ENCODE results near the gene SYT7. TPM values are rescaled to one million over a fixed set of nuclear protein-coding genes. Genes with fewer than 3 reads are reported as not detected.

Gene SYT7
- total RNA-seq, 1 experiment from 2014 or later = 2.5 TPM

GRCh38 chr11:61556621-61557020 lies 24.3 kb downstream of the SYT7 start:
- intact Hi-C loops (cut with micrococcal nuclease; ENCODE audit: unreplicated experiment) = no loop called here
- H3K36me3 ChIP-seq (ENCODE audit: control insufficient read depth, insufficient read depth, low read length) = no peaks in the 10 kb centered on the region
- in situ Hi-C loops (cut with HindIII; ENCODE audit: low pct_unique_long_range_greater_than_20kb, low sequenced_read_pairs) = no loop called here
- H3K4me3 ChIP-seq (ENCODE audit: low read depth in 2 of 2, low read length in 2 of 2) = no peak overlapping the region
- DNase-seq (ENCODE audit: low read depth, low spot score) (no peak), ATAC-seq (no peak)
- H3K27ac ChIP-seq (ENCODE audit: low read length) = no peak overlapping the region
- ChIA-PET POLR2A (no interaction called here), CTCF (no interaction called here)
- H3K9me3 ChIP-seq (ENCODE audit: control insufficient read depth, insufficient read depth, low read depth, low read length) = no peaks in the 10 kb centered on the region
- peaks cover 10% of the 10 kb centered on the region for H3K4me1 ChIP-seq (ENCODE audit: control insufficient read depth, insufficient read depth, low read length)
- BruUV-seq (replicated peaks) = no TSS peak
- H3K27me3 ChIP-seq (ENCODE audit: control insufficient read depth, insufficient read depth, low read length) = peaks cover 2% of the 10 kb centered on the region; the same call in 1 of the 2 replicates
- TF ChIP-seq POLR2AphosphoS5 (IDR thresholded peaks at IDR 0.05; ENCODE audit: low read depth, low read length) (no peak), TCF7L2 (IDR thresholded peaks at IDR 0.05; ENCODE audit: low read depth, low read length) (no peak), CTCF (IDR thresholded peaks at IDR 0.05) (no peak), REST (IDR thresholded peaks at IDR 0.05; ENCODE audit: insufficient read depth in 1 of 2, low read depth in 2 of 2, low read length in 1 of 2) (no peak), SIN3A (IDR thresholded peaks at IDR 0.05; ENCODE audit: borderline replicate concordance, insufficient read depth, low read depth, low read length) (no peak)

DNA sequence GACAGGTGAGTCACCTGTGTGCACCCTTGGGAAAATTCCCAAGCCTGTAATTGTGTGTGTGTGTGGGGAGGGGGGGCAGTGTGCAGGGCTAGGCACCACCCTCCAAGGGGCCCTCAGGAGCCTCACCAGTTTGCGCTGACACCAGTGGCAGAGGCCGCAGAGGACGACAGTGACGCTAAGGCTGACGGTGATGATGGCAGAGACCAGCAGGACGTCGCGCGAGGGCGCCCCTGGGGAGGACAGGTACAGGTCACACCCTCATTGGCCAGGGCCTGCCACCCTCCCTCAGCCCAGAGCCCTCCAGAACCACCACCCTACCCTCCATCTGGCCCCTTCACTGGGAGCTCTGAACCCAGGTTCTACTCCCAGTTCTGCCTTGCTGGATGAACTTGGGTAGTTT lies 24.9 kb downstream of the SYT7 start:
- Histone ChIP-seq H3K27ac (ENCODE audit: low read length) (no peak overlapping the region), H3K9me3 (ENCODE audit: control insufficient read depth, insufficient read depth, low read depth, low read length) (no peaks in the 10 kb centered on the region), H3K4me3 (ENCODE audit: low read depth in 2 of 2, low read length in 2 of 2) (no peak overlapping the region), H3K36me3 (ENCODE audit: control insufficient read depth, insufficient read depth, low read length) (no peaks in the 10 kb centered on the region), H3K4me1 (ENCODE audit: control insufficient read depth, insufficient read depth, low read length) (peaks cover 11% of the 10 kb centered on the region), H3K27me3 (ENCODE audit: control insufficient read depth, insufficient read depth, low read length) (peaks cover 2% of the 10 kb centered on the region; the same call in 1 of the 2 replicates)
- peak; percentile 4; the same call in 1 of the 2 replicates for ATAC-seq
- in situ Hi-C loops (cut with HindIII; ENCODE audit: low pct_unique_long_range_greater_than_20kb, low sequenced_read_pairs) (no loop called here), intact Hi-C loops (cut with micrococcal nuclease; ENCODE audit: unreplicated experiment) (no loop called here)
- ChIA-PET POLR2A (no interaction called here), CTCF (no interaction called here)
- no TSS peak for BruUV-seq (replicated peaks)
- DNase-seq (ENCODE audit: low read depth, low spot score) = no peak
- TF ChIP-seq TCF7L2 (IDR thresholded peaks at IDR 0.05; ENCODE audit: low read depth, low read length) (no peak), SIN3A (IDR thresholded peaks at IDR 0.05; ENCODE audit: borderline replicate concordance, insufficient read depth, low read depth, low read length) (no peak), POLR2AphosphoS5 (IDR thresholded peaks at IDR 0.05; ENCODE audit: low read depth, low read length) (no peak), REST (IDR thresholded peaks at IDR 0.05; ENCODE audit: insufficient read depth in 1 of 2, low read depth in 2 of 2, low read length in 1 of 2) (no peak), CTCF (IDR thresholded peaks at IDR 0.05) (no peak)
